ENCODE measurements around the gene FANCC. TPM values are rescaled to one million over a fixed set of nuclear protein-coding genes. Genes with fewer than 3 reads are reported as not detected.
"Not testable (repeated sequence)": the region's sequence is repeated elsewhere in the genome, so short reads cannot be mapped to it uniquely, and the experiment has no call there.

Gene FANCC
- total RNA-seq, 2 experiments from 2014 or later, result 15.4 to 21.5 TPM

DNA sequence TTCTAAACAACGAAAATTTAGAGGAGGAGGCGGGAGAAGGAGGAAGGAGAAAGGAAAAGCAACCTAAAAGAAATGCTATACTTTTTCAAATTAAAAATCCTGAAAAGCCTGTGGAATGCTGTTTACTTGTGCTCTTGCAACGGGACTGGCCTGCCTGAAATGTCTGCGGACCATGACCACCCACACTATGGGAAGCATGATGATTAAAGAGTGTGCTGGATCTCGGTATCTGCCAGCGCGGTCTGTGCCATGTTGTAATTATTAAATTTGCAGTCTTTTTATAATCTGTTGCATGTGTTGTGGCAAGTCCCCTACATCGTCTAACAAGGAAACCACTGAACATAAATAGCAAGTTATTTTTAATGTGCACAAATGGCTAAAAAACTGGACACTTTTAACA is 111.4 kb downstream of the FANCC start:
- Mint-ChIP-seq H3K9me3 (no peaks in the 10 kb centered on the region), H3K27ac (no peak overlapping the region), H3K4me3 (no peak overlapping the region), H3K27me3 (no peaks in the 10 kb centered on the region), H3K36me3 (ENCODE audit: low read depth) (no peaks in the 10 kb centered on the region), H3K4me1 (no peaks in the 10 kb centered on the region)
- ChIA-PET POLR2A (no interaction called here), CTCF (no interaction called here)
- no peak for DNase-seq

DNA sequence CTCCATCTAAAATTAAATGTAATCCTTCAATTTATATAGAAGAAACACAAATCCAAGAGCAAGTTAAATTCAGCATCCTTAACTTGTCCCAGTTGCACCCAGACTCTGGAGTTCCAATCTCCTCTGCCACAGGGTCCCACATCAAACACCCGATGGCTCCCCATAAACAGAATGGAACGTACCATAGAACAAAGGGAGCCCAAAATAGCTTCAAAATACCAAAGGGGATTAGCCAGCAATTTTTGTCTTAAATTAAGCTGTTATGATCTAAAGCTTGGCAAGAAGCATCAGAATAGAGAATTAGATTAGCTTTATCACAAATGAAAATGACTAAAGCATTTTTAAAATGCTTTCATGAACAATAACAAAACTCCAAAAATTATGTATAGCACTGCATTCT is 112.8 kb downstream of the FANCC start:
- Mint-ChIP-seq H3K4me3 (no peak overlapping the region), H3K27me3 (no peaks in the 10 kb centered on the region), H3K4me1 (no peaks in the 10 kb centered on the region), H3K9me3 (no peaks in the 10 kb centered on the region), H3K27ac (no peak overlapping the region), H3K36me3 (ENCODE audit: low read depth) (no peaks in the 10 kb centered on the region)
- ChIA-PET CTCF (interaction anchor here (0.6 kb wide), 1 partner anchor 527 kb away, joined by 3 read pairs; no protein-coding TSS in a partner anchor), POLR2A (no interaction called here)
- no peak for DNase-seq

DNA sequence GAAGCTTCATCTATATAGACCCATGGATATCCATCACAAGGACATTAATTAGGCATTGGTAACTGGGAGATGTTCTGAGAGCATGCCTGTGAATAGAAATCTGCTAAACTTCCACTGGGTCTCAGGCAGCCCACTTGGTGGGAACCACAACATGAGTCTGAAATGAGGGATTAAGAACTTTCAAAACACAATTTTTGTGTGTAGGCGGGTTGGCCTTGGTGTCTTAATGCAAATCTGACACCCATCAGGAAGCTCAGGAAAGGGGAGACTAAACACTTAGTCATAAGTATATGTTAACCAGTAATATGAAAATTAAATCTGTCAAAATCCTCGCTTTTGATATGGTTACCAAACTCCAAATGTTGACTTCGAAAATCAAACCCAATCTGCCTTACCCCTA is 113.2 kb downstream of the FANCC start:
- no peak overlapping the region for H3K27ac Mint-ChIP-seq
- no peaks in the 10 kb centered on the region for H3K36me3 Mint-ChIP-seq (ENCODE audit: low read depth)
- ChIA-PET CTCF (interaction anchor here (0.6 kb wide), 1 partner anchor 527 kb away, joined by 3 read pairs; no protein-coding TSS in a partner anchor), POLR2A (no interaction called here)
- no peak overlapping the region for H3K4me3 Mint-ChIP-seq
- DNase-seq, result no peak
- H3K4me1 Mint-ChIP-seq, result no peaks in the 10 kb centered on the region
- H3K27me3 Mint-ChIP-seq, result no peaks in the 10 kb centered on the region
- no peaks in the 10 kb centered on the region for H3K9me3 Mint-ChIP-seq

DNA sequence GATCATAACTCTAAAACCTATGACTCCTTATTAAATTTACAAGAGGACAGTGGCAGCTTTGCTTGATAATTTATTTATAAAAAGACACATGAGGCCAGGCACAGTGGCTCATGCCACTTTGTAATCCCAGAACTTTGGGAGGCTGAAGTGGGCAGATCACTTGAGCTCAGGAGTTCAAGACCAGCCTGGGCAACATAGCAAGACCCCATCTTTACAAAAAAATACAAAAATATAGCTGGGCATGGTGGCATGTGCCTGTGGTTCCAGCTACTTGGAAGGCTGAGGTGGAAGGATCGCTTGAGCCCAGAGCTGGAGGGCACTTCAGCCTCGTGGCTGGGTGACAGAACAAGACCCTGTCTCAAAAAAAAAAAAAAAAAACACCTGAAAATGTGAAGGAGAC is 114.5 kb downstream of the FANCC start:
- CTCF ChIA-PET, result interaction anchor here (1.3 kb wide), 1 partner anchor 9 kb away, joined by 3 read pairs; no protein-coding TSS in a partner anchor
- H3K4me3 Mint-ChIP-seq; H3K36me3 Mint-ChIP-seq (ENCODE audit: low read depth); DNase-seq; H3K27me3 Mint-ChIP-seq; H3K4me1 Mint-ChIP-seq; POLR2A ChIA-PET; H3K27ac Mint-ChIP-seq; H3K9me3 Mint-ChIP-seq: not testable (repeated sequence)

DNA sequence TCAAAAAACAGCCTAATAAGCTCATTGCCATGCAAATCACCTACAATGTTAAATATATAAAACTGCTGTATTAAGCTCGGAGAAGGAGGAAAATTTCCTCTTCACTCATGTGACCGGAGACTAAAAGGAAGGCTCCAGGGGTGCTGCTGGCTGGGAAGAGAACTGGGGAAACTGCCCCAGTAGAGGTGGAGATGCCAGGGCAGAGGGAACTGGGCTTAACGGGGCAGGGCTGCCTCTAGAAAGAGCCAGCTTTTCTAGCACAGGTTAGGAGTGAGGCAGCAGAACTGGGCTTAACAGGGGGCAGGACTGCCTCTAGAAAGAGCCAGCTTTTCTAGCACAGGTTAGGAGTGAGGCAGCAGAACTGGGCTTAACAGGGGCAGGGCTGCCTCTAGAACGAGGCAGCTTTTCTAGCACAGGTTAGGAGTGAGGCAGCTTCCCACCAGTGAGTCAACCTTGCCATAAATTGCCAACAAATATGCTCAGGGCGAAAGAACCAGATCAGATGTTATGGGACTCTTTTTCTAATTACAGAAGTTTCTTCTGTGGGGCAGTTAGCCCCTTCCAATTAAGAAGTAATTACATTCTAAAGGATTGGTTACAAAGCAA is 115.3 kb downstream of the FANCC start:
- H3K27ac Mint-ChIP-seq, result no peak overlapping the region
- no peak for DNase-seq
- no peaks in the 10 kb centered on the region for H3K4me1 Mint-ChIP-seq
- POLR2A ChIA-PET, result no interaction called here
- H3K36me3 Mint-ChIP-seq (ENCODE audit: low read depth), result no peaks in the 10 kb centered on the region
- H3K4me3 Mint-ChIP-seq, result no peak overlapping the region
- no peaks in the 10 kb centered on the region for H3K9me3 Mint-ChIP-seq
- no peaks in the 10 kb centered on the region for H3K27me3 Mint-ChIP-seq
- CTCF ChIA-PET, result interaction anchor here (1.3 kb wide), 1 partner anchor 9 kb away, joined by 3 read pairs; no protein-coding TSS in a partner anchor

DNA sequence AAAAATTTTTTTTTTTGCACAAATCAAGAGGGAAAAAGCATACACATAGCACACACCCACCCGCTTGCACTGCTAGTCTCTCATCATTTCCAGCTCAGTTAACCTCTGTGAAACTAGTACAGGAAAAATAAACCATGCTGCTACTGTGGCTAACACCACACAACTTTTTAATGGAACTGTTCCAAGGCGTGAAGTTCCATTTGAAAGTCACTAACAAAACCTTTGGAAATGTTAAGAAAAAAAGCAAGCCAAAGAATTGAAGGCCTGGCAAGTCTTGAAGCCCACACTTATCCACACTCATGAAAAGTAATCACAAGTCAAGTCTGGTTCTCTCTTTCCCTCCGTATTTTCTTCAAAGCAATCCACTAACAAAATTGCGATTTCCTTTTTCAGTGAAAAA is 116.3 kb downstream of the FANCC start:
- H3K27ac Mint-ChIP-seq, result no peak overlapping the region
- H3K27me3 Mint-ChIP-seq, result no peaks in the 10 kb centered on the region
- DNase-seq, result no peak
- ChIA-PET CTCF (no interaction called here), POLR2A (no interaction called here)
- H3K9me3 Mint-ChIP-seq, result no peaks in the 10 kb centered on the region
- no peaks in the 10 kb centered on the region for H3K36me3 Mint-ChIP-seq (ENCODE audit: low read depth)
- no peak overlapping the region for H3K4me3 Mint-ChIP-seq
- H3K4me1 Mint-ChIP-seq, result no peaks in the 10 kb centered on the region

DNA sequence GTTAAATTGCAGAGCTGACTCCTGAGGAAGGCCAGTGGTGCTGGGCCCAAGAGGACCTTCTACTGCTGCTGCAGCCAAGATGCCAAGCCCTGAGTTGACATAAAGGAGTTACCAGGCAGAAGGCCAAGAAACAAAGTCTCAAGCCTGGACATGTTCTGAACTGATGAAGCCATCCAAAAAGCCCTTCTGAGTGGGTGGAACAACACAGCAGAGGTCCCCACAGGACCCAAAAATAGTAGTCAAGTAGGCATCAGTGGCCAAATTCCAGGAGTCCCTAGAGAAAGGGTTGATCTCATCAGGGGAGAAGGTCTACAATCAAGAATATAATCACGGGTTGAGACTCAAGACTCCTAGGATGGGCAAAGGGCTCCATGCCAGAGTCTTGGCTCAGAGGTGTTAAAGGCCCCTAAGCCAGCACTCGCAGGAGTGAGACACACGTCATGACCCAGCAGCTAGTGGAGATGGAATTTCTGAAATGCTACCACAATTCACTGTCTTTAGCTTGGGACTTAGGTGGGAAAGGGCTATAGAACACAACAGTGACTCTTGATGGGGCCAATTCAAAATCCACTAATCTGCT is 119.7 kb downstream of the FANCC start:
- Mint-ChIP-seq H3K27ac (peak overlapping the region; percentile 54), H3K27me3 (no peaks in the 10 kb centered on the region), H3K9me3 (no peaks in the 10 kb centered on the region), H3K36me3 (ENCODE audit: low read depth) (peaks cover 3% of the 10 kb centered on the region), H3K4me3 (no peak overlapping the region), H3K4me1 (peaks cover 6% of the 10 kb centered on the region)
- ChIA-PET CTCF (no interaction called here), POLR2A (no interaction called here)
- no peak for DNase-seq

DNA sequence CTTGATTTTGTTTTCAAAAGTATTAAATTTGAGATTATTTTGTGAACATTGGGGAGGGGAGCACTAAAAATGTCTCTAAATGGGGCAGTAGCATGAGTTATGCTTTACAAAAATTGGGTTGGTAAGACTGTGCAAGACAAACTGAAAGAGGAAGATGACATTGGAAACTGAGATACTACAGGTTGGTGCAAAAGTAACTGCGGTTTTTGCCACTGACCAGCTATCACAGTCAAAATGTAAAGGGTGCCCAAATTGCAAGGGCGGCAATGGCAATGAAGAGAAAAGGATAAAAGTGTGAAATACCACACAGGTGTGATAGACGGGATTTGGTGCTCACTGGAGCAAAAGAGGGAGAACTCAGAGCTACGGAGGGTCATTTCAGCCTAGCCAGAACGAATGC is 124.0 kb downstream of the FANCC start:
- DNase-seq, result no peak
- Mint-ChIP-seq H3K27ac (no peak overlapping the region), H3K9me3 (no peaks in the 10 kb centered on the region), H3K36me3 (ENCODE audit: low read depth) (peaks cover 3% of the 10 kb centered on the region), H3K4me1 (peaks cover 38% of the 10 kb centered on the region), H3K4me3 (no peak overlapping the region), H3K27me3 (no peaks in the 10 kb centered on the region)
- POLR2A ChIA-PET, result no interaction called here
- CTCF ChIA-PET, result no interaction called here

DNA sequence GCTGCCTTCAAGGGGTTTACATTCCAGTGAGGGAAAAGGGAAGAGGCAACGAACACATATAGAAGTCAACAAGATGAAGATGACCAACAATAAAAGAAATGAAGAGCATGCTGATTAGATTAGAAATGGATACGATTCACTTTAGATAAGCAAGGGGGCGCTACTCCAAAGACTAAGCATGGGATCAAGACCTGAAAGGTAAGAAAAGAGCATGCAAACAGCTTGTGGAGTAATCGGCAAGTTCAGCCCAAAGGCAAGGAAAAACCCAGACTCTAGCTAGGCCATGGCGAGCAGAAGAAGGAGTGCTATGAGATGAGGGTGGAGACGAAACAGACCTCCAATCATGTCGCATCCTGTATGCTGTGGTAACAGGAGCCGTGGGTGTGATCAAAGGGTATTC is 124.4 kb downstream of the FANCC start:
- Mint-ChIP-seq H3K27me3 (no peaks in the 10 kb centered on the region), H3K4me3 (no peak overlapping the region), H3K4me1 (peaks cover 42% of the 10 kb centered on the region), H3K27ac (no peak overlapping the region), H3K36me3 (ENCODE audit: low read depth) (peaks cover 3% of the 10 kb centered on the region), H3K9me3 (no peaks in the 10 kb centered on the region)
- POLR2A ChIA-PET, result no interaction called here
- CTCF ChIA-PET, result interaction anchor here (1.7 kb wide), 1 partner anchor 17 kb away, joined by 4 read pairs; no protein-coding TSS in a partner anchor
- no peak for DNase-seq

DNA sequence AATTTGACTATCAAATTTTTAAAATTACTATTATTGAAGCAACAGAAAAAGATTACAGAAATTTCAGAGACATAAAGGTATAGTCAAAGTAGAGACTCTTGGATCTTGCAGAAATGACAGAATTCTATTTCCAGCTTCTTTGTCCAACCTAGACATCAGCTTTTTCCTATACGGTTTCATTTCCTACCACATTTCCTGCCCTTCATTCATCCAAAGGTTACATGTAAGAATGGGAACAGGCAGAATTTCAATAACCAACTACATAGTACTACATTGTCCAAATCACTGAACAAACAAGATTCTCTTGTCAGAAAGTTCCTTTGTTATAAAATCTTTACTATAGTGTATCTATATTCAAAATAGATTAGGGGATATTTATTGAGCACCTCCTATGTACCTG is 124.9 kb downstream of the FANCC start:
- ChIA-PET POLR2A (no interaction called here), CTCF (interaction anchor here (1.7 kb wide), 1 partner anchor 16 kb away, joined by 4 read pairs; no protein-coding TSS in a partner anchor)
- Mint-ChIP-seq H3K4me3 (no peak overlapping the region), H3K27ac (no peak overlapping the region), H3K27me3 (no peaks in the 10 kb centered on the region), H3K9me3 (no peaks in the 10 kb centered on the region), H3K4me1 (peaks cover 45% of the 10 kb centered on the region), H3K36me3 (ENCODE audit: low read depth) (peaks cover 3% of the 10 kb centered on the region)
- DNase-seq, result no peak

DNA sequence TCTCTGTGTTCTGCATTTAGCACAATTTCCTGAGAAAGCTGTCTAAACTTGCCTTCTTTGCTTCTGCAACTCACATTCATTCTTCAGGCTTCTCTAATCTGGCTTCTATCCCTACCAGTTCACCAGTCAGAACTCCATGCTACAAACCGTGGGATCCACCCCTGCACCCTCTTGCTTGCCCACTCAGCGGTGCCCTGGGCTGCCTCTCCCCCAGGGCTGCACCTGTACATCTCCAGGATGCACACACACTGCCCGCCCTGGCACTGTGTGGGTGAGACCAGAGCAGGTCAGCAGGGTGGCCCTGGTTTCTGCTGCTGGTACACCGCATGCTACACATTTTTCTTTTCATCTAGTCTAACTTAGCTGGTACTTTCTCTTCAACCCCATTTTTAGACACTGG is 127.1 kb downstream of the FANCC start:
- DNase-seq, result no peak
- peaks cover 3% of the 10 kb centered on the region for H3K36me3 Mint-ChIP-seq (ENCODE audit: low read depth)
- peaks cover 49% of the 10 kb centered on the region for H3K4me1 Mint-ChIP-seq
- H3K27ac Mint-ChIP-seq, result peak overlapping the region; percentile 87
- ChIA-PET POLR2A (interaction anchor here (0.7 kb wide), 1 partner anchor 63 kb away, joined by 7 read pairs; no protein-coding TSS in a partner anchor), CTCF (interaction anchor here (1.1 to 1.8 kb wide), 2 partner anchors 11 to 22 kb away, joined by 5 to 7 read pairs; no protein-coding TSS in a partner anchor)
- H3K4me3 Mint-ChIP-seq, result peak overlapping the region; percentile 56
- no peaks in the 10 kb centered on the region for H3K27me3 Mint-ChIP-seq
- no peaks in the 10 kb centered on the region for H3K9me3 Mint-ChIP-seq

DNA sequence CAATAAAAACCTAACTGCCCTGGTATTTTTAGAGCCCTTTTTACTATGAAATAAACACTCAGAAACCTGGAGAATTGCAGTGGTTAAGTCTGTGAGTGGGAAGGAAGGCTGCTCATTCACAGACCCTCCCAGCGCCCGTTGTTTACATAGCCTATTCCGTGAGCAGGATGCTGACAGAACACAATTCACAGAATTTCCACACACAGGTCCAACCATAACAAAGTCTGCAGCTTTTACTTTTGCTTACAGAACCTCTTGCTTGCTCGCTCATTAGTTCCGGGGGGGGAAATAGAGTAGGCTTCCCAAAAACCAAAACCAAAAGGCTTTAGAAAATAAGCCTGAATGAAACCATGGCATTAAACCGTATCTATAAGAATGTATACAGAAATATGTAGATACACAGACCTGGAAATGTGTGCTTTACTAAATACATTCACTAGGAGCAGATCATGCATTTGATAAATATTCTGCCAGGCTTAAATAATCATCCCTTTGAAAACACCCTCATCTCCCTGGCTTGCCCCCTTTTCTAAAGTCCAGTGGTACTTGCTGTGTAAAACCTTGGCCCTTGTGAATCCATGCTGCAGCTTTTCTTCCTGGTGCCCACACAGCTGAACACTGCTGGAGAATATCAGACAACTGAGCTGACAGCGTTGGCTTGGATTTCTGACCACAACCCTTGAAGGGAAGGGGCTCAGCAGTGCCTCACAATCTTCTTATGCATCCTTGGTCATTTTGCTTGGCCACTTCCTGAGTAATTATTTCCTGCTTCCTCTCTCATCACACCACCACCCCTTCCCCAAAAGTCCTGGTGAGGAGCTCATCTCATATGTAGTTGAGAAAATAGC is 128.0 kb downstream of the FANCC start:
- peaks cover 49% of the 10 kb centered on the region for H3K4me1 Mint-ChIP-seq
- peak; percentile 55 for DNase-seq
- H3K36me3 Mint-ChIP-seq (ENCODE audit: low read depth), result peaks cover 3% of the 10 kb centered on the region
- H3K27me3 Mint-ChIP-seq, result no peaks in the 10 kb centered on the region
- POLR2A ChIA-PET, result no interaction called here
- peak overlapping the region; percentile 56 for H3K4me3 Mint-ChIP-seq
- H3K27ac Mint-ChIP-seq, result peak overlapping the region; percentile 87
- CTCF ChIA-PET, result interaction anchor here (1.1 to 1.8 kb wide), 2 partner anchors 10 to 21 kb away, joined by 5 to 7 read pairs; no protein-coding TSS in a partner anchor
- H3K9me3 Mint-ChIP-seq, result no peaks in the 10 kb centered on the region

DNA sequence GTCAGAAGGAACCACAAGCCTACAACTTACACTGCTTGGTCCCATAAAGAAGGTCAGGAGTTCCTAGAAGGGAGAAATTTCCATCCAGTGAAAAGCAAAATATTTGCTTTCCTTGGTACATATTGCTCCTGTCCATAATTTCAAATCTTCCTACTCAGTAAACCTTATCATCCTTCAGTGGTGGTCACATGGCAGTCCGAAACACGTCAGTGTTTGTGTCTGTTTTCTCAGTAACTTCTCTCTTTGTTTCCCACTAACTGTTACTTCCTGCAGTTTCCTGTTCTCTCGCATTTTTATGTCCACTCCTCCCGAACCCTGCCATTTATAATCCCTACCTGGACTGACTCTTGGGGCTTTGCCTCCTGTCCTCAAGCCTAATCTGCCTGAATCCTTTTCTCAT is 129.1 kb downstream of the FANCC start:
- Mint-ChIP-seq H3K4me3 (no peak overlapping the region), H3K27me3 (no peaks in the 10 kb centered on the region), H3K9me3 (no peaks in the 10 kb centered on the region), H3K27ac (peak overlapping the region; percentile 47), H3K36me3 (ENCODE audit: low read depth) (peaks cover 2% of the 10 kb centered on the region), H3K4me1 (peaks cover 48% of the 10 kb centered on the region)
- DNase-seq, result no peak
- ChIA-PET POLR2A (no interaction called here), CTCF (no interaction called here)

All from activated CD4-positive, alpha-beta T cell treated with anti-CD3 and anti-CD28 coated beads, Interleukin-2, amount 10 ng/mL, durations not matched to agents 7 days and 5 days (primary cell).